Islet of Langerhans (tissue), 1 donor: ENCODE measurements around the gene TRANK1.
"Not testable (repeated sequence)": the region's sequence is repeated elsewhere in the genome, so short reads cannot be mapped to it uniquely, and the experiment has no call there.

Experiments
- FAIRE-seq: peaks from one replicate; lab custom pipeline; 2011; peaks lifted over from hg19 to GRCh38; lab: Jason Lieb, UNC

Gene TRANK1

DNA sequence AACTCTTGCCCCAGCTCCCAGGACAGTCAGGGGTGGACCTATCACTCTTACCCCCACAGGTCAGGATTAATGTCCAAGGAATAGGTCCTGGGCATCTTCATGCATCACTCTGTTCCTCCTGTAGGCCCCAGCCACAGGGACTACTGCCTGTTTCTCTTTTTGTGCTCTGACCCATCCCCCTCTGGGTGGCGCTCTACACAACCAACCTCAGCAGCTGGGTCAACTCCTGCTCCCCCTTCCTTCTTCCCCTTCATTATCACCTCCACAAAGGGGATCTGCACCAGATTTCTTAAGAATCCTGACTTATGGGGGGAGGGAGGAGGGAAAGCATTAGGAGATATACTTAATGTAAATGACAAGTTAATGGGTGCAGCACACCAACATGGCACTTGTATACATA lies 12.2 kb upstream of the TRANK1 start:
- FAIRE-seq: no peak

DNA sequence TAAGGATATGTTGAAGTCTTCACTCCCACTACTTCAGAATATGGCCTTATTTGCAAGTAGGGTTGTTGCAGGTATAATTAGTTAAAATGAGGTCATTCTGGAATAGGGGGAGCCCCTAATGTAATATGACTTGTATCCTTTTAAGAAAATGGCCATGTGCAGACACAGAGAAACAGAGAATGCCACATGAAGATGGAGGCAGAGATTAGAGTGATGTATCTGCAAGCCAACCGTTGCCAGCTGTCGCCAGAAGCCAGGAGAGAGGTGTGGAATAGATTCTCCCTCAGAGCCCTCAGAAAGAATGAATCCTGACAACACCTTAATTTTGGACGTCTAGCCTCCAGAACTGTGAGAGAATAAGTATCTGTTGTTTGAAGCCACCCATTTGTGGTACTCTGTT lies 11.3 kb upstream of the TRANK1 start:
- FAIRE-seq: no peak

DNA sequence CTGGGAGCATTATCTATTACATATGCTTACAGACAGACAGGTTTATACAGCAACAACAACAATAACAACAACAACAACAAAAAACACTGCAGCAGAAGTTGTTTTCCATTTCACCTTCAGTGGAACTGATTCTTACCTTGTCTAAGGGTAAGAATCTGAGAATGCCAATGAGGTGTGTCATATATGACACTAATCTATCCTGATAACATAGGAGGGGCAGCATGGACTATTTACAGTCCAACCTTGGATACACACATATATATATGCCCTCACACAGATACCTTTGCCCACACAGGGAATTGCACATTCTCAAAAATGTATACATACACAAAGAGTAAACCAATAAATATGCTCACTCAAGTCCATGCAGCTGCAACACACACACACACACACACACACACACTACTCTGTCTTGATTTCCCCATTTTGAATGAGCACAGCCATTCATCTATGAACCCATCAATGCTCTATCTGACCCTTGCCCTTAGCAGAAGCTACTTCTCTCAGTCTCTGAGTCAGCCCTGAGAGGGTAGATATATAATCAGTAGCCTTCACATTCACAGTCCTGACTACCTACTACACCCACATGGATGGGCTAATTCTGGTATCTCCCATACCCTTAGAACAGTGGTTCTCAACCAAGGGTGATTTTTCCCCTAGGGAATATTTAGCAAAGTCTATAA lies 9.7 kb upstream of the TRANK1 start:
- no peak for FAIRE-seq

DNA sequence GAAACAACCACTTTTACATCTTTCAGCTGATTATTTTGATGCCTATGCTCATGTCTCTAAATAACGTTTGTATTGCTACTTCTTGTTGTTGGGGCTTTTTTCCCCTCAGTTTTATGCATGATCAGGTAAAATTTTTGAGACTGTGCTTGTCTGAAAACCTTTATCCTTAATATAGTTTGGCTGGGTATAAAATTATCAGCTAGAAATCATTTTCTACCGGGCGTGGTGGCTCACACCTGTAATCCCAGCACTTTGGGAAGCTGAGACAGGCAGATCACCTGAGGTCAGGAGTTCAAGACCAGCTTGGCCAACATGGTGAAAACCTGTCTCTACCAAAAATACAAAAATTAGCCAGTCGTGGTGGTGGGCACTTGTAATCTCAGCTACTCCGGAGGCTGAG lies 3.0 kb upstream of the TRANK1 start:
- not testable (repeated sequence) for FAIRE-seq

DNA sequence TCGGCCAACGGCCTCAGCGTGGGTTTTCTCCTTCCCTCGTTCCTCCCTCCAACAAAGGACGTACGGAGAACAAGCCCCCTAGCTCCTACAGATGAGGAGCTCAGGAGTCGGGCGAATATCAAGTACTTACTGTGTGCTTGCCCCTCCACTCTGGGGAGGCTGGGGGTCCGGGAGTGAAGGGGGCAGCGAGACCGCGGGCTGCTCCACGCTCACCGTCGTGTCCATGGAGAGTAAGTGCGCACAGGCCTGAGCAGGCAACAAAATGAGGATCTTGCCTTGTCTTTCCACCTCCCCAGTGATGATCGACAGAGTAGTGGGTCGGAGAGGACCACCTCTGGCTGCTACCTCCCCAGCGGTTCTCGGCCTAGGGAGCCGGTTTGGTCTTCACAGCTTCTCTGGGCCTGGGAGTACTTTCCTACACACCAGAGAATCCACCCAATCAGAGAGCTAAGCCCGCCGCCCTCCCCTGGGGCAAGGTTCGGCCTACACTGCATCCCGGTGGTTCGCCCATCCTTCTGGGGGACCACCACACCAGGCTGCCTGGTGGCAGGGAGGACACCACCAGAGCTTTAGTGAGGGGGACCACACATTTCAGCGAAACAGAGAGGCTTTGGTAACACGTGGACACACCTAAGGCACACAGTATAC lies 603 bp upstream of the TRANK1 start:
- no peak for FAIRE-seq

DNA sequence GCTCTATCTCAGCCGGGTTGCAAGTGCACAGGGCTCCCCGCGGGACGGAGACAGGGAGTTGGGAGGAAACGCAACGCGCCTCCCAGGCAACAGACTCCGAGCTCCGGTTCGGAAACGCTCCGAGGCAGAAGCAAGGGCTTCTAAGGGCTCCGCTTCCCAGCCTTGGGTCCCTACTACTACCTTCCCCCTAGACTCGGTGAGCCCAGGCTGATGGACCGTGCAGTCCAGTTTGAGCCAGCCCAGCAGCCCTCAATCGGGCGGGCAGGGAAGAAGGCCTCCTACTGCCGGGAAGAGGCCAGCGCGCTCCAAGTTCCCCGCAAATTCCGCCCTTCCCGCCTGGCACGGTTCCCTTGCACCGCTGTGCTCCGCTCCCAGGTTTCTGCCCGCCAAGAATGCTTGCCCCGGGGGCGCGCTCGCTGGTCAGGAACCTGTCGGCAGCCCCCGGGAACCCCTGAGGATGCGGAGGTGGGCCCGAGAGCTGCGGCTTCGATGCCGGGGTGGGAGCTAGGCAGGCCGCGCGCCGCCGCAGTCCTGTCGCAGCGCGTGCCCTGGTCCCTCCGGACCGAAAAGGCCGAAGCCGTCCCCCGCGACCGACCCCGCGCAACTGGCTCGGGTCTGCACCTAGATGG lies 728 bp downstream of the TRANK1 start:
- FAIRE-seq: no peak

DNA sequence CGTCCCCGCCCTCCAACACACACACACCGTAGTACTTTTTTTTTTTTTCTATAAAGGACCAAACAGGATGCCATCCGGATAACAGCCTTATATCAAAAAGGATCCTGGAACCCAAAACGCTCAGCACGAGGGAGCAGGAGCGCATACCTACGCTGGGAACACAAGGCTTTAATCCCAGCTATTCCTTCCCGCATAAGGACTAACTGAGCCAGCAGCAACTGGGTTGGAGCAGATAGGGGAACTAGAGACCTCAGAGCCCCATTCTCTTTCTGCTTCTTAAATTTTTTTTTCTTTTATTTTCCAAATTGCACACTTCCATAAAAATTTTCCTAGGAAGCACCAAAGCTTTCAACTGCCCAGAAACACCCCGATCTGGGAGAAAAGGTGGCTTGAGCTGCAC lies 1.3 kb downstream of the TRANK1 start:
- FAIRE-seq: no peak

DNA sequence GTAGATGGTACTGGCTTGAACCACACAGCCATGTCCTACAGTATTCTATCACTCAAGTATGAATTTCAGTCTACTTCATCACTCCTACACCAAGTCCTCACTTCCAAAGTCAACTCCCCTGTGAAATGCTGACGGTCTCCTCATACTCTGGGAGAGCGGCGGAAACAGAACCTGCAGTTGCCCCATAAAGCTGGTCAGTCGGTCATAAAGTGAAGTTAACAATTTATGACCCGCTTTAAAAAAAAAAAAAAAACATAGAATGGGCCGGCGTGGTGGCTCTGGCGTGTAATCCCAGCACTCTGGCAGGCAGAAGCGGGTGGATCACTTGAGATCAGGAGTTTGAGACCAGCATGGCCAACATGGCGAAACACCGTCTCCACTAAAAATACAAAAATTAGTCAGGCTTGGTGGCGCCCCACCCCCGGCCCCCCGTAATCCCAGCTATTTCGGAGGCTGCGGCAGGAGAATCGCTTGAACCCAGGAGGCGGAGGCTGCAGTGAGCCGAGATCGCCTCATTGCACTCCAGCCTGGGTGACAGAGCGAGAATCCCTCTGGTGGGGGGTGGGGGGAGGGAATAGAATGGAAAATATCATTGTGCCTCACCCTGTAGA lies 2.1 kb downstream of the TRANK1 start:
- no peak for FAIRE-seq

DNA sequence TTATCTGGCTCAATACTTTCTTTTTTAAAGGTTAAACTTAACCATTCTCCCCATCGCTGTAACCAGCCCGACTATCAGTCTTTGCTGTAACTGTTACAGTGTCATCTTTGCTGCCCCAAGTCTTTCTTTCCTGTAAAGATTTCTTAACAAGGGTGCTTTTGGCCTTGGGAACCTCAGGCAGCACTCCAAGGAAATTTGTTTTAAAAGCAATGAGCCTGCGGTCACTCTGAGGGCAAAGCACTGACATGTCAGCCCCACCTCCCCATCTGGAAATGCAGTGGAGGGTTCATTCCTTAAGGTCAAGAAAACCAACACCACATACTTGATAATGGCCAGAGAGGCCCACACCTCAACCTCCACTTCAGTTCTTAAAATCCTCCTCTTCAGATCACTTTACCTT lies 3.2 kb downstream of the TRANK1 start:
- FAIRE-seq: no peak

DNA sequence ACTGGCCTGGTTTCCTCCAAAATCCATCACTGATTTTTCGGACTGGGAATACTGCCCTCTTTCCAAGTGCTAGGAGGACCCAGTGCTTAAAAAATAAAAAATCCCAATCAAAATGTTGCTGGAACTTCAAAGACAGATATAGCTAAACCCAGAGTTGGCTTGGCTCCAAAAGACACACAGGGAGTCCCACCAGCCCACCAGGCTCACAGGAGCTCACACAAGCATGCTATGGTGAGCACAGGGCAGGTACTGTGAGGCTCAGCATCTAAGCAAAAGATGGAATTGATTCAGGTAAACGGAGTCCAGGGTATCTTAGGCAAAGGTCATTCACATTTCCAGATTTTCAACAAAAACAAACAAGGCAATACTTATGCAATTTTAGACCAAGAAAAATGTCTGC lies 3.7 kb downstream of the TRANK1 start:
- FAIRE-seq: no peak

DNA sequence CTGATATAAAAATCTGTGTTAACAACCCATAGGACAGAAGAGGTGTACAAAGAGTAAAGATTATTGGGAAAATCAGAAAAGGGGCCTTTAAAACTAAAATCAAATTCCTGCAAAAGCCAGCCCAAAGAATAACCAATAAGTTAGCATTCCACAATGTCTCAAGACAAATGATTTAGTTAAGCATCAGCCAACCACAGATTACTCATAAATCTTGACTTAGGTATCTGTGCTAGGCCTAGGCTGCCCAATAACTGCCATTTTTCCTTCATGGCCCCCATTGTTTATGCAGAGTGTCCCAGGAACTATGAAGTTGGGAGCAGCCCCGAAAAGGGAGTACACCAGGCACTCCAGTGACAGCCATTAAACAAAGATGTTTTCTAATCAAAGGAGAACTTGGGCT lies 7.4 kb downstream of the TRANK1 start:
- no peak for FAIRE-seq

DNA sequence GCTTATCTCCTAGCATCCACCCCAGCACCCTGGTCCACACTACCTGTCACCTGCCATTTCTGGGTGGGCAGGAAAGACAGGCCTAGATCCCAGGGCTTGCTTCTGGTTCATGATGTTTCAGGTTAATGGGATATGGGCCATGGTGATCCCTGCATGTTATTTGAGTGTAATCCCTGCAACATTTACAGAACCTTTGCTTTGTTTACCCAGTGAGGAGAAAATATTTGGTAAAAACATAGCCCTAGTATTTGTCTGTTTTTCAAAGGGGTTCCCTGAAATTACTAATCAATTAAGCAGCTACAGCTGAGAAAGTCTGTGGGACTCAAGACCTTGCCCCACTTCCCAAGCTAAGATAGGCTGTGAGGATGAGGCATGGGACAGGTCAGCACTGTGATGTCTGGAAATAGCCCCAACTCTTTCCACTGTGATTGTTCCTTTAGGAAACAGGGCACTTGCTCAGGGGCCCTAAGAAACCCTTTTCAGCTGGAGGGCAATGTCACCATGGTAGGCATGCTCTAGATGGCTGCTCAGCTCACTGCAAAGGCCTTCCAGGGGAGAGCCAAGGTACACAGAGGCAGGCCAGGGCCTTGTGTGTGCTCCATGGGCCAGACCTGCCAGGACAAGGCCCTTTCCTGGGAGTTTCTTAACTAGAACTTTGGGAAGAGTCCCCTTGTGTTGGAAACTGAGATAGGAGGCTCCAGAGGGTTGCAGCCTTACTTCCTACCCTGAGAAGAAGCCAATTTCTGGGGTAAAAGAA lies 11.1 kb downstream of the TRANK1 start:
- FAIRE-seq: no peak

DNA sequence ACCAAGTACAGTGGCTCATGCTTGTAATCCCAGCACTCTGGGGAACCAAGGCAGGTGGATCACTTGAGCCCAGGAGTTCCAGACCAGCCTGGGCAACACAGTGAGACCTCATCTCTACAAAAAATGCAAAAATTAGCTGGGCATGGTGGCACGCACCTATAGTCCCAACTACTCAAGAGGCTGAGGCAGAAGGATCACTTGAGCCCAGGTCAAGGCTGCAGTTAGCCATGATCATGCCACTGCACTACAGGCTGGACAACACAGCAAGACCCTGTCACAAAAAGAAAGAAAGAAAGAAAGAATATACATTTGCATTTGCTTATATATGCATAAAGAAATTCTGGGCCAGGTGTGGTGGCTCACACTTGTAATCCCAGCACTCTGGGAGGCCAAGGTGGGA lies 13.4 kb downstream of the TRANK1 start:
- FAIRE-seq: not testable (repeated sequence)

DNA sequence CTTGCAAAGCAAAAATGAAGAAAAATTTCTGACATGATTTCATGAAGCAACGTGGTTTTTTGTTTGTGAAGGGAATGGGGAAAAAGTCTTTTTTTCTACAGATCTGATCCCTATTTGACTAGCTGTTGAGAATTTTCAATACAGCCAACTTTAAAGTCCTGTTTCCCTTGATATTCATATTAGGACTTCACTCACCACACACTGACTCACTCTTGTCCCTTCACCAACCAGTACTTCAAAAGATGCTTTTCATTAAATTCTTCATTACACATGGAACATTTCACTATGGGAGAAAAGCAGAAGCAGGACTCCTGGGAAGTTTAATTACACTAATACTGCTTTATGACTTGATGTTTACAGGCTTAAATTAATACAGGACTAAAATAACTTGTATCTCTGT lies 16.6 kb downstream of the TRANK1 start:
- FAIRE-seq: no peak

DNA sequence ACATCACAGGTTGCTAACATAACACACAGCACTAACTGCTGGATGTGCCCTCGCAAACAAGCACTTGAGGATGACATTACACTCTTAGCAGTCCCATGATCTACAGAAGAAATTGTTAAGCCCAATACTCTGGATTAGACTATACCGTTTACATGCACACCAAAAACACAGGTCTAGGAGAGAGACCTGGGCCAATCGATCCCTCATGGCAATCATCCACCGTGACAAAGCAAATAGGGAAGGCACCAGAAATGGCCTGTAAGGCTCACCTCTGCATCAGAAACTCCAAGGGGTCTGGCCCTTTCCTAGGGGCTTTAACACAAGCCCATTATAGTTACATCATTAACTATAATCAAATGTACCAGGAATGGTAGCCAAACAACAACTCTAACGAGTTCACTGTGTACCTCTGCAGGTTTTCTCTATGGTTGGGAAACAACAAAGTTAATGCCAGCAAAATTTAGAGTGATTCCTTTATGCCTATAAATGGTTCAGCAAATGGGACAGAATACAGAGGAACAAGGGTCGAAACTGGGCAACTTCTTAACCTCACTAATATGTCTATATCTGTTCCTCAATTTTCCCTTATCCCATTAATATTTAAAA lies 18.5 kb downstream of the TRANK1 start:
- FAIRE-seq: no peak

DNA sequence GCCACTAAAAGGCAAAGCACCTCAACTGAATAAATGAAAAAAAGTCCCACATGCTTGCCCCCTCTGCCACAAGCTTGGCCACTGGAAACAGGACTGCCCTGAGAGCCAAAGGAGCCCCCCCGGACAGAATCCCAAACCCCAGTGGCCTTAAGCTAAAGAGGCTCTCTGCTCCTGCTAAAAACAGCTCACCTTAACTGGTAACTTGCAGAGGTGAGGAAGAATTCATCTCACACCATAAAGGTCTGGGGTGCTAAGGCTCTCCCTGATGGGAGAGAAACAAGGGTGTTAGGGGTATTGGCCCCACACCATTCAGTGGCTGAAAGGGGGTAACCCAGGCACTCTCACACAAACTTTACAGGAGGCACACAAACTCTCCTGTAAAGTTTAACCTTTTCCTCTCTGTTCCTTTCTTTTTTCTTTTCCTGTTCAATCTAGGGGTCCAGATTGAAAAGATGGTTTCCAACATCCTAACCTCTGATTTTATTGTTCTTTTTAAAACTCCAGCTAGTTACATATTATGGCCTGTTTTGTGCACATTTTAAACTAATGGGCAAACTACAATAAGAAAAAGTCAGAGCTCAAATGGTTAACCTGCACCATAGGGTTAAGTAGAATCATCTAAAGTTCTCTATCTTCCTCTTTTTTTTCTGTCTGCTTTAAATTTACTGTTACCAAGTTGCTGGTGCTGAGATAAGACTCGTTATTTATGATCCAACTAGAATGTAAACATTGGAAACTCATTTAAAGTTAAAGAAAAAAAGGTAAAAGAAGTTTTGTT lies 19.9 kb downstream of the TRANK1 start:
- FAIRE-seq: no peak

DNA sequence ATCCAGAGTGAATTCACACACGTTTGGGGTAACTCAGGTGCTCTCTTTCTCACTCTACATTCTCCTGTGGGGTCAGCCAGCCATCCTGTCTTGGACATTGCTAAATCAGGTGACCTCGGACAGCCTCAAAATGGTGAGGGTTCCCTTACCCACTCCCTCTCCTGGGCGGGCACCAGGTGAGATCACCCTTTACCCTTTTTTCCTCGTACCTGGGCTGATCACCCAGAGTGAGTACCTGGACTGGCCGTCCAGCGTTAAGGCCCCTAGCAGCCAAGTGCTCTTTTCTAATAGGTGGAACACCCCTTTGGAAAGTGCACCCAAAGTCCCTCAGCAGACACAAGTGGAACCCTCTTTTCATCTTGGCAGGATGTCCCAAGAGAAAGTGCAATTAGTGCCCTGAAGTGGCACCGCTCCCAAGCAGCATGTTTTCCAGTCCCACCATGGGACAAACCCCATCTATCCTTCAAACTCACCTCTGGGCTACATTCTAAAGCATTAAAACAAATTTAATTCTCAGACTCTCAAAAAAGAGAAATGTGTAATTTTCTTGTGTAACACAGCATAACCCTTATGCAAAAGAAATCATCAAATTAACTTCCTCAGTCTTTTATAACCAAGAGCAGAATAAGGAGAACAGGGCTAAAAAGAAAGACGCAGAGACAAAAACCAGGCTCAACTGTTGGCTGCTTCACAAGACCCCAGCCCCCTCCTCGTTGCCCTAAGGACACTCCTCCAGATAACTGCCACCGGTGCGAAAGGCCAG lies 20.7 kb downstream of the TRANK1 start:
- no peak for FAIRE-seq

DNA sequence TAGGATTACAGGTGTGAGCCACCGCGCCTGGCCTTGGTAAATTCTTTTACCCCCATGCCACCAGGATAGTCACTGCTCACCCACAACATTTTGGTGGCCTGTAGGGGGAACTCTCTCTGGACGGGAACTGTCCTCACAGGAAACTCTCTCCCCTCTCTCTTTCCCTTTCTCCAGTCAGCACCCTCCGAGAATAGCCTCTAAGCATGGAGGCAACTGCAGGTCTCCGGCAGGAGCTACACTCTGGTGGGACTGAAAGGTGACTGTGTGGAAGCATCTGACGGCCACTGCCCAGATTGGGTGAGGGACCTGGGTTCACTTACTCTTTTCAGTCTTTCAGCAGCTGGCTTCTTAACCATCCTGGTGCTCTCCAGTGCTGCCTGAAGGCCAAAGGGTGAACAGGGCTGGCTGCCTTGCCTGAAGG lies 21.3 kb downstream of the TRANK1 start:
- no peak for FAIRE-seq

DNA sequence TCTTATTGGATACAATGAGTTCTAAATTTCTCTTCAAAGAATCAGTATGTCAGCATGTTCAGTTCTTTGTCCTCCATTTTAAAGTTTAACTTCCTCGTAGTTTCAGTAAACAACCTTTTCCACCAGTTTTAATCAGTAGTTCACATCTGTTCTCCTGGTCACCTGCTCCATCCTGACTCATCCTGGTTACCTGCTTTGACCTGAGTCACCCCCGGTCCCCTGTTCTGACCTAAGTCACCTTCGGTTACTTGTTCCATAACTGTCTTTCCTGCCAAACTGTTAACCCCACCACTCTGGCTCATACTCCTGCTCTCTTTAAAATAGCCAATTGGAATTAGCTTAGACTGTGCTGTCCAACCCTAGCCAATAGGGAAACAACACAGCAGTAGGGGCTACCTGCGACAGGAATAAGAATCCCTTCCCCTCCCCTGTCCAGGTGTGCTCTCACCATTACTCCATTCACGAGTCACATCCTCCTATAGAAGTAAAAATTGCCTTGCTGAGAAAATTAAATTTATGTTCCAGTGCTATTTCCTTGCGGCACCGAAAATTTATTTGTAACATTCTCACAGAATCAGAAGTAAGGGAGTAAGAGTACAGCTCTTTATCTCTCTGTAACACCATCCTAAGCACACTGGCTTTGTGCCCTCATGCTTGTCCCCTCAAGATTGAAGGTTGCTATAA lies 23.8 kb downstream of the TRANK1 start:
- no peak for FAIRE-seq
